HEK293 (cell line): ENCODE results near the gene SAMD11.

Experiments used
- CTCF ChIA-PET: fragments of 350-600 bp; formaldehyde crosslinking; extraction: SDS; loops from one replicate; lab custom pipeline; 2021; ENCODE audit warnings: antibody characterized with exemption; lab: Yijun Ruan, JAX
- POLR2A ChIA-PET: fragments of 300-600 bp; formaldehyde crosslinking; extraction: SDS; loops from one replicate; lab custom pipeline; 2020; ENCODE audit warnings: antibody characterized with exemption, inconsistent platforms; lab: Yijun Ruan, JAX
- H3K27ac ChIP-seq: fragments of 200-500 bp; sonication (Bioruptor generic); 2 replicates; pipeline ENCODE4 v1.5.1; 2014; ENCODE audit warnings: low read depth, low read length, control low read depth, inconsistent platforms; ENCODE audit errors: extremely low read depth
- H3K36me3 ChIP-seq, 2 experiments: fragments of 200-500 bp in 1 of 2; sonication (Bioruptor generic) in 1 of 2; 1 replicate in 1 of 2; 2 replicates in 1 of 2; pipeline ENCODE4 v1.5.1; 2014 to 2017; ENCODE audit warnings: inconsistent platforms in 2 of 2, low read length in 2 of 2; ENCODE audit not compliant: control insufficient read depth in 2 of 2, insufficient read depth in 1 of 2
- H3K4me1 ChIP-seq: fragments of 200-500 bp; sonication (Bioruptor generic); 2 replicates; pipeline ENCODE4 v1.5.1; 2014; ENCODE audit warnings: mild to moderate bottlenecking, low read length, inconsistent platforms; ENCODE audit not compliant: control insufficient read depth, insufficient read depth
- H3K4me3 ChIP-seq: 2 replicates; pipeline ENCODE4 v1.5.1; 2011; ENCODE audit warnings: low read depth, mild to moderate bottlenecking, control low read depth, low read length, moderate library complexity
- H3K9me3 ChIP-seq: fragments of 200-500 bp; sonication (Bioruptor generic); 2 replicates; pipeline ENCODE4 v1.5.1; 2014; ENCODE audit warnings: low read depth, low read length, inconsistent platforms; ENCODE audit not compliant: control insufficient read depth, insufficient read depth
- BCL11A ChIP-seq: fragments of 450-650 bp; formaldehyde crosslinking; IDR thresholded peaks from 2 replicates; pipeline ENCODE4 v1.5.1; 2016; ENCODE audit warnings: low read depth, missing biosample characterization, missing genetic modification characterization
- GLIS1 ChIP-seq: fragments of 450-650 bp; formaldehyde crosslinking; IDR thresholded peaks from 2 replicates; pipeline ENCODE4 v1.5.1; 2016; ENCODE audit warnings: missing biosample characterization, missing genetic modification characterization
- GLIS2 ChIP-seq: fragments of 450-650 bp; formaldehyde crosslinking; IDR thresholded peaks from 2 replicates; pipeline ENCODE4 v1.5.1; 2016; ENCODE audit warnings: missing biosample characterization, missing genetic modification characterization
- KLF8 ChIP-seq: fragments of 450-650 bp; formaldehyde crosslinking; IDR thresholded peaks from 2 replicates; pipeline ENCODE4 v1.5.1; 2016; ENCODE audit warnings: missing biosample characterization, missing genetic modification characterization
- SCRT1 ChIP-seq: fragments of 450-650 bp; formaldehyde crosslinking; IDR thresholded peaks from 2 replicates; pipeline ENCODE4 v1.5.1; 2016; ENCODE audit warnings: missing biosample characterization, missing genetic modification characterization, borderline replicate concordance
- ZFP41 ChIP-seq: fragments of 450-650 bp; formaldehyde crosslinking; IDR thresholded peaks from 2 replicates; pipeline ENCODE4 v1.5.1; 2016; ENCODE audit warnings: missing biosample characterization, missing genetic modification characterization, borderline replicate concordance
- ZNF121 ChIP-seq: fragments of 450-650 bp; formaldehyde crosslinking; IDR thresholded peaks from 2 replicates; pipeline ENCODE4 v1.5.1; 2016; ENCODE audit warnings: missing biosample characterization, missing genetic modification characterization
- ZNF354C ChIP-seq: fragments of 450-650 bp; formaldehyde crosslinking; IDR thresholded peaks from 2 replicates; pipeline ENCODE4 v1.5.1; 2016; ENCODE audit warnings: missing biosample characterization, missing genetic modification characterization, low read depth, borderline replicate concordance
- ZNF423 ChIP-seq: fragments of 450-650 bp; formaldehyde crosslinking; IDR thresholded peaks from 2 replicates; pipeline ENCODE4 v1.5.1; 2016; ENCODE audit warnings: missing biosample characterization, missing genetic modification characterization
- ZNF433 ChIP-seq: fragments of 450-650 bp; formaldehyde crosslinking; IDR thresholded peaks from 2 replicates; pipeline ENCODE4 v1.5.1; 2016; ENCODE audit warnings: missing biosample characterization, missing genetic modification characterization, low read depth
- ZNF571 ChIP-seq: fragments of 450-650 bp; formaldehyde crosslinking; IDR thresholded peaks from 2 replicates; pipeline ENCODE4 v1.5.0; 2017; ENCODE audit warnings: missing biosample characterization, missing genetic modification characterization
- ZNF596 ChIP-seq: fragments of 450-650 bp; IDR thresholded peaks from 2 replicates; pipeline ENCODE4 v1.5.0; 2018; ENCODE audit warnings: missing biosample characterization, mild to moderate bottlenecking, missing genetic modification characterization, moderate library complexity
- ZNF629 ChIP-seq: fragments of 450-650 bp; formaldehyde crosslinking; IDR thresholded peaks from 2 replicates; pipeline ENCODE4 v1.5.1; 2017; ENCODE audit warnings: missing biosample characterization, missing genetic modification characterization
- ZNF768 ChIP-seq: fragments of 450-650 bp; formaldehyde crosslinking; IDR thresholded peaks from 2 replicates; pipeline ENCODE4 v1.5.1; 2018; ENCODE audit warnings: missing biosample characterization, mild to moderate bottlenecking, missing genetic modification characterization
- ZXDB ChIP-seq: fragments of 450-650 bp; formaldehyde crosslinking; IDR thresholded peaks from 2 replicates; pipeline ENCODE4 v1.5.1; 2016; ENCODE audit warnings: missing biosample characterization, missing genetic modification characterization
- TF ChIP-seq, protein P1 (sequence below): fragments of 450-650 bp; formaldehyde crosslinking; IDR thresholded peaks from 2 replicates; pipeline ENCODE4 v1.5.1; 2016; ENCODE audit warnings: missing biosample characterization, missing genetic modification characterization
- TF ChIP-seq, protein P2 (sequence below): fragments of 450-650 bp; formaldehyde crosslinking; IDR thresholded peaks from 2 replicates; pipeline ENCODE4 v1.5.1; 2016; ENCODE audit warnings: missing biosample characterization, missing genetic modification characterization
- TF ChIP-seq, protein P3 (sequence below): fragments of 450-650 bp; formaldehyde crosslinking; IDR thresholded peaks from 2 replicates; pipeline ENCODE4 v1.5.1; 2016; ENCODE audit warnings: missing biosample characterization, missing genetic modification characterization
- TF ChIP-seq, protein P4 (sequence below): fragments of 450-650 bp; formaldehyde crosslinking; IDR thresholded peaks from 2 replicates; pipeline ENCODE4 v1.5.1; 2017; ENCODE audit warnings: missing biosample characterization, missing genetic modification characterization
- TF ChIP-seq, protein P5 (sequence below): fragments of 450-650 bp; formaldehyde crosslinking; IDR thresholded peaks from 2 replicates; pipeline ENCODE4 v1.5.1; 2016; ENCODE audit warnings: missing biosample characterization, missing genetic modification characterization

Gene SAMD11

DNA sequence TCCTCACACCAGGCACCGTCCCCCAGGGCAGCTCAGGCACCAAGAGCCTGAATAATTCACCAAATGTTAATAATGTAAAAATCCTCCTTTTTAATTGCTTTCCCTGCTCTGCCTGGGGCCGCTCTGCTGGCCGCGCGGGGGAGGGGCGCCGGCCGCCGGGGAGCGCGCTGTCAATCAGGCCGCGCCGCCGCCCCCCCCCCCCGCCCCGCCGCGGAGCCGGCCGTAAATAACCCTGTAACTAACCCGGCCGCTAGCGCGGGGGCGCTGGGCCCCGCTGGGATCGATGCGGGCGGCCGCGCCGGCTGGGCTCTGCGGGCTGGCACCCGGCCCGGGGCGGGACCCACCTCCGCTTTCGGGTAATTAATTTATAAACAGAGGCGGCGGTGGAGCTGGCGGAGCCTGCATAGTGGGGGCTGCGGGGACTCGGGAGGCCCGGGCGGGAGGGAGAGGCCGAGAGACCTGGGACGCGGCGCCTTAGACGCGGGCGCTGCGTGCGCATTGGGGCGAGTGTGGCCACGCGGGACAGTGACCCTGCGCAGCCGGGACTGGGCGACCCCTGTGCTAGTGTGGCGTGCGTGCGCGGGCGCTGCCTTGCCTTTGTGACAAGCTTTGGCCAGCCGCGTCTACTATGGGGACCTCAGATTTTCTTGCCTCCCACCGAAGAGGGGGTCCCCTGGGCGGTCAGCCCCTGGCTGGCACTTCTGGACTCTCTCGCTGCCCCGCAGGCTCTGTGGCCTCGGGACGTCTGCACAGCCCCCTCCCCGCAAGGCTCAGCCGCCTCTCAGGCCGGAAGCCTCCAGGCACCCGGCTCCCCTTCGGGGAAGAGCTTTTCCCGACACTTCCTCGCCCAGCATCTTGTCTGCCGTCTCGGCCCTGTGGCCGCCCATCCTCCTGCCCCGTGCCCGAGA is 16.6 kb downstream of the SAMD11 start (continued):
- TF ChIP-seq, protein P1, sequence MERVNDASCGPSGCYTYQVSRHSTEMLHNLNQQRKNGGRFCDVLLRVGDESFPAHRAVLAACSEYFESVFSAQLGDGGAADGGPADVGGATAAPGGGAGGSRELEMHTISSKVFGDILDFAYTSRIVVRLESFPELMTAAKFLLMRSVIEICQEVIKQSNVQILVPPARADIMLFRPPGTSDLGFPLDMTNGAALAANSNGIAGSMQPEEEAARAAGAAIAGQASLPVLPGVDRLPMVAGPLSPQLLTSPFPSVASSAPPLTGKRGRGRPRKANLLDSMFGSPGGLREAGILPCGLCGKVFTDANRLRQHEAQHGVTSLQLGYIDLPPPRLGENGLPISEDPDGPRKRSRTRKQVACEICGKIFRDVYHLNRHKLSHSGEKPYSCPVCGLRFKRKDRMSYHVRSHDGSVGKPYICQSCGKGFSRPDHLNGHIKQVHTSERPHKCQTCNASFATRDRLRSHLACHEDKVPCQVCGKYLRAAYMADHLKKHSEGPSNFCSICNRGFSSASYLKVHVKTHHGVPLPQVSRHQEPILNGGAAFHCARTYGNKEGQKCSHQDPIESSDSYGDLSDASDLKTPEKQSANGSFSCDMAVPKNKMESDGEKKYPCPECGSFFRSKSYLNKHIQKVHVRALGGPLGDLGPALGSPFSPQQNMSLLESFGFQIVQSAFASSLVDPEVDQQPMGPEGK (tag by site-specific recombination): peak; percentile 88
- TF ChIP-seq ZNF629 (tag by site-specific recombination) (peak; percentile 37), SCRT1 (no peak)
- TF ChIP-seq, protein P2, sequence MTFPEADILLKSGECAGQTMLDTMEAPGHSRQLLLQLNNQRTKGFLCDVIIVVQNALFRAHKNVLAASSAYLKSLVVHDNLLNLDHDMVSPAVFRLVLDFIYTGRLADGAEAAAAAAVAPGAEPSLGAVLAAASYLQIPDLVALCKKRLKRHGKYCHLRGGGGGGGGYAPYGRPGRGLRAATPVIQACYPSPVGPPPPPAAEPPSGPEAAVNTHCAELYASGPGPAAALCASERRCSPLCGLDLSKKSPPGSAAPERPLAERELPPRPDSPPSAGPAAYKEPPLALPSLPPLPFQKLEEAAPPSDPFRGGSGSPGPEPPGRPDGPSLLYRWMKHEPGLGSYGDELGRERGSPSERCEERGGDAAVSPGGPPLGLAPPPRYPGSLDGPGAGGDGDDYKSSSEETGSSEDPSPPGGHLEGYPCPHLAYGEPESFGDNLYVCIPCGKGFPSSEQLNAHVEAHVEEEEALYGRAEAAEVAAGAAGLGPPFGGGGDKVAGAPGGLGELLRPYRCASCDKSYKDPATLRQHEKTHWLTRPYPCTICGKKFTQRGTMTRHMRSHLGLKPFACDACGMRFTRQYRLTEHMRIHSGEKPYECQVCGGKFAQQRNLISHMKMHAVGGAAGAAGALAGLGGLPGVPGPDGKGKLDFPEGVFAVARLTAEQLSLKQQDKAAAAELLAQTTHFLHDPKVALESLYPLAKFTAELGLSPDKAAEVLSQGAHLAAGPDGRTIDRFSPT: peak; percentile 89

DNA sequence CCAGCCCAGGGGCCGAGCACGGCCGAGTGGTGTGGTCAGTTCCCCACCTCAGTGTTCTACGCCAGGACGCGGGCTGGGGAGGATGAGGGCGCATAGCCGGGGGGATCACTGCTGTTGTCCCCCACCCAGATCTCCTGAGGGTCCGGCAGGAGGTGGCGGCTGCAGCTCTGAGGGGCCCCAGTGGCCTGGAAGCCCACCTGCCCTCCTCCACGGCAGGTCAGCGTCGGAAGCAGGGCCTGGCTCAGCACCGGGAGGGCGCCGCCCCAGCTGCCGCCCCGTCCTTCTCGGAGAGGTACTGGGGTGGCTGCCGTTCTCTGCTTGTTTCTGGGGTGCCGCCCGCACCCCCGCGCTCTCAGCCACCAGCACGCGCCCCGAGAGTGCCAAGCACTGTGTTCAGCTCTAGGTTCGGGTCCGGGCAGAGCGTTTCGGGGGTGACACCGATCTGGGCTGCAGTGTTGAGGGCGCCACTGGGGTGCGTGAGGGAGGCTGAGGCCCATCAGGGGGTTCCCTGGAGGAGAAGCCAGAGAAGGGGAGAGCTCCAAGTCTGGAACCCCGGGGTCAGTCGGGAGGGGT is 17.4 kb downstream of the SAMD11 start:
- ChIA-PET POLR2A (interaction anchor here (0.8 to 9.4 kb wide), 12 partner anchors 10 to 59 kb away, joined by 3 to 111 read pairs (median 13); partner anchors contain the start of genes HES4, NOC2L, PLEKHN1 and SAMD11), CTCF (interaction anchor here (0.6 to 2.7 kb wide), 12 partner anchors 10 to 50 kb away, joined by 3 to 15 read pairs (median 4); no protein-coding TSS in a partner anchor)
- Histone ChIP-seq H3K27ac (peak overlapping the region; percentile 98), H3K9me3 (no peaks in the 10 kb centered on the region), H3K4me1 (peaks cover 50% of the 10 kb centered on the region), H3K36me3 (peaks cover 0 to 45% of the 10 kb centered on the region in 2 experiments; a peak in 1 of 3 replicates), H3K4me3 (peak overlapping the region; percentile 30)
- TF ChIP-seq ZNF571 (tag by site-specific recombination) (no peak), ZNF423 (tag by site-specific recombination) (0 out of 2 replicates have a peak, but pooled peaks have one; percentile 4), GLIS2 (tag by site-specific recombination) (peak; percentile 86), ZNF354C (tag by site-specific recombination) (no peak), BCL11A (tag by site-specific recombination) (peak; percentile 96), ZNF768 (tag by site-specific recombination) (no peak), ZNF433 (tag by site-specific recombination) (no peak), KLF8 (tag by site-specific recombination) (peak; percentile 12), GLIS1 (tag by site-specific recombination) (peak; percentile 41; the same call in 1 of the 2 replicates), ZXDB (0 out of 2 replicates have a peak, but pooled peaks have one; percentile 23), SCRT1 (no peak), ZFP41 (tag by site-specific recombination) (no peak), ZNF121 (tag by site-specific recombination) (0 out of 2 replicates have a peak, but pooled peaks have one; percentile 10), ZNF596 (tag by site-specific recombination) (no peak)
- TF ChIP-seq, protein P3, sequence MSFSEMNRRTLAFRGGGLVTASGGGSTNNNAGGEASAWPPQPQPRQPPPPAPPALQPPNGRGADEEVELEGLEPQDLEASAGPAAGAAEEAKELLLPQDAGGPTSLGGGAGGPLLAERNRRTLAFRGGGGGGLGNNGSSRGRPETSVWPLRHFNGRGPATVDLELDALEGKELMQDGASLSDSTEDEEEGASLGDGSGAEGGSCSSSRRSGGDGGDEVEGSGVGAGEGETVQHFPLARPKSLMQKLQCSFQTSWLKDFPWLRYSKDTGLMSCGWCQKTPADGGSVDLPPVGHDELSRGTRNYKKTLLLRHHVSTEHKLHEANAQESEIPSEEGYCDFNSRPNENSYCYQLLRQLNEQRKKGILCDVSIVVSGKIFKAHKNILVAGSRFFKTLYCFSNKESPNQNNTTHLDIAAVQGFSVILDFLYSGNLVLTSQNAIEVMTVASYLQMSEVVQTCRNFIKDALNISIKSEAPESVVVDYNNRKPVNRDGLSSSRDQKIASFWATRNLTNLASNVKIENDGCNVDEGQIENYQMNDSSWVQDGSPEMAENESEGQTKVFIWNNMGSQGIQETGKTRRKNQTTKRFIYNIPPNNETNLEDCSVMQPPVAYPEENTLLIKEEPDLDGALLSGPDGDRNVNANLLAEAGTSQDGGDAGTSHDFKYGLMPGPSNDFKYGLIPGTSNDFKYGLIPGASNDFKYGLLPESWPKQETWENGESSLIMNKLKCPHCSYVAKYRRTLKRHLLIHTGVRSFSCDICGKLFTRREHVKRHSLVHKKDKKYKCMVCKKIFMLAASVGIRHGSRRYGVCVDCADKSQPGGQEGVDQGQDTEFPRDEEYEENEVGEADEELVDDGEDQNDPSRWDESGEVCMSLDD (tag by site-specific recombination): peak; percentile 97
- TF ChIP-seq, protein P4, sequence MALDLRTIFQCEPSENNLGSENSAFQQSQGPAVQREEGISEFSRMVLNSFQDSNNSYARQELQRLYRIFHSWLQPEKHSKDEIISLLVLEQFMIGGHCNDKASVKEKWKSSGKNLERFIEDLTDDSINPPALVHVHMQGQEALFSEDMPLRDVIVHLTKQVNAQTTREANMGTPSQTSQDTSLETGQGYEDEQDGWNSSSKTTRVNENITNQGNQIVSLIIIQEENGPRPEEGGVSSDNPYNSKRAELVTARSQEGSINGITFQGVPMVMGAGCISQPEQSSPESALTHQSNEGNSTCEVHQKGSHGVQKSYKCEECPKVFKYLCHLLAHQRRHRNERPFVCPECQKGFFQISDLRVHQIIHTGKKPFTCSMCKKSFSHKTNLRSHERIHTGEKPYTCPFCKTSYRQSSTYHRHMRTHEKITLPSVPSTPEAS (tag by site-specific recombination): no peak
- TF ChIP-seq, protein P1 (tag by site-specific recombination): peak; percentile 79
- TF ChIP-seq, protein P5, sequence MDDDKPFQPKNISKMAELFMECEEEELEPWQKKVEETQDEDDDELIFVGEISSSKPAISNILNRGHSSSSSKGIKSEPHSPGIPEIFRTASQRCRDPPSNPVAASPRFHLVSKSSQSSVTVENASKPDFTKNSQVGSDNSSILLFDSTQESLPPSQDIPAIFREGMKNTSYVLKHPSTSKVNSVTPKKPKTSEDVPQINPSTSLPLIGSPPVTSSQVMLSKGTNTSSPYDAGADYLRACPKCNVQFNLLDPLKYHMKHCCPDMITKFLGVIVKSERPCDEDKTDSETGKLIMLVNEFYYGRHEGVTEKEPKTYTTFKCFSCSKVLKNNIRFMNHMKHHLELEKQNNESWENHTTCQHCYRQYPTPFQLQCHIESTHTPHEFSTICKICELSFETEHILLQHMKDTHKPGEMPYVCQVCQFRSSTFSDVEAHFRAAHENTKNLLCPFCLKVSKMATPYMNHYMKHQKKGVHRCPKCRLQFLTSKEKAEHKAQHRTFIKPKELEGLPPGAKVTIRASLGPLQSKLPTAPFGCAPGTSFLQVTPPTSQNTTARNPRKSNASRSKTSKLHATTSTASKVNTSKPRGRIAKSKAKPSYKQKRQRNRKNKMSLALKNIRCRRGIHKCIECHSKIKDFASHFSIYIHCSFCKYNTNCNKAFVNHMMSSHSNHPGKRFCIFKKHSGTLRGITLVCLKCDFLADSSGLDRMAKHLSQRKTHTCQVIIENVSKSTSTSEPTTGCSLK (tag by site-specific recombination): no peak
